GM13976 (cell line): ENCODE results near the gene CNN3.

Experiments
- DNase-seq: peaks from one replicate; pipeline ENCODE4 v3.0.0; 2012; ENCODE audit warnings: low spot score
- CTCF ChIP-seq: IDR thresholded peaks from 2 replicates; pipeline ENCODE4 v1.5.1; 2012; ENCODE audit warnings: borderline replicate concordance, mild to moderate bottlenecking; ENCODE audit not compliant: insufficient read depth; ENCODE audit errors: extremely low read depth, missing control alignments, control extremely low read depth
- in situ Hi-C: fragments of 300-500 bp; cut with MboI; formaldehyde crosslinking; loops from one replicate; pipeline ENCODE4 v1.12.0; 2022; ENCODE audit warnings: low sequenced_read_pairs, mixed read lengths, inconsistent platforms; ENCODE audit not compliant: unreplicated experiment

CNN3 gene

GRCh38 chr1:94940738-94941137 lies 13.8 kb upstream of the CNN3 start:
- TF ChIP-seq CTCF: no peak
- in situ Hi-C loops: no loop called here
- no peak for DNase-seq

GRCh38 chr1:94937820-94938219 lies 10.9 kb upstream of the CNN3 start:
- in situ Hi-C loops: no loop called here
- no peak for DNase-seq
- TF ChIP-seq CTCF: no peak

- DNase-seq: no peak
- no peak for TF ChIP-seq CTCF
- in situ Hi-C loops: no loop called here
Measured at GRCh38 chr1:94936861-94937620, 10.1 kb upstream of the CNN3 start.

- no peak for TF ChIP-seq CTCF
- in situ Hi-C loops: no loop called here
- DNase-seq: no peak
Measured at GRCh38 chr1:94935476-94935875, 8.6 kb upstream of the CNN3 start.

- TF ChIP-seq CTCF: no peak
- DNase-seq: no peak
- in situ Hi-C loops: no loop called here
Measured at GRCh38 chr1:94935034-94935433, 8.1 kb upstream of the CNN3 start.

GRCh38 chr1:94934551-94934950 lies 7.6 kb upstream of the CNN3 start:
- in situ Hi-C loops: no loop called here
- no peak for DNase-seq
- TF ChIP-seq CTCF: no peak
